Spleen (tissue), 3 donors: Measurements from ENCODE around the gene CAMK2G.
A peak's percentile ranks its signal among the peaks of the same experiment; 100 is the strongest.

Experiments used
- POLR2A ChIP-seq, 3 donors: fragments of 450-650 bp; IDR thresholded peaks; one replicate each; pipeline ENCODE4 v1.5.1; 2017; ENCODE audit warnings: antibody characterized with exemption in 3 of 3, mild to moderate bottlenecking in 1 of 3
- POLR2AphosphoS5 ChIP-seq, 3 donors: sonication (generic); formaldehyde crosslinking; IDR thresholded peaks; one replicate each; pipeline ENCODE4 v1.5.1; 2017; ENCODE audit warnings: antibody characterized with exemption in 3 of 3

GRCh38 chr10:73920089-73920488 is 45.7 kb upstream of the CAMK2G start:
- TF ChIP-seq POLR2A (IDR thresholded peaks at IDR 0.05) (no peak), POLR2AphosphoS5 (IDR thresholded peaks at IDR 0.05) (peak in 1 of 3 donors; percentile 15)
